Measurements from ENCODE around the gene SUMO3.

DNA sequence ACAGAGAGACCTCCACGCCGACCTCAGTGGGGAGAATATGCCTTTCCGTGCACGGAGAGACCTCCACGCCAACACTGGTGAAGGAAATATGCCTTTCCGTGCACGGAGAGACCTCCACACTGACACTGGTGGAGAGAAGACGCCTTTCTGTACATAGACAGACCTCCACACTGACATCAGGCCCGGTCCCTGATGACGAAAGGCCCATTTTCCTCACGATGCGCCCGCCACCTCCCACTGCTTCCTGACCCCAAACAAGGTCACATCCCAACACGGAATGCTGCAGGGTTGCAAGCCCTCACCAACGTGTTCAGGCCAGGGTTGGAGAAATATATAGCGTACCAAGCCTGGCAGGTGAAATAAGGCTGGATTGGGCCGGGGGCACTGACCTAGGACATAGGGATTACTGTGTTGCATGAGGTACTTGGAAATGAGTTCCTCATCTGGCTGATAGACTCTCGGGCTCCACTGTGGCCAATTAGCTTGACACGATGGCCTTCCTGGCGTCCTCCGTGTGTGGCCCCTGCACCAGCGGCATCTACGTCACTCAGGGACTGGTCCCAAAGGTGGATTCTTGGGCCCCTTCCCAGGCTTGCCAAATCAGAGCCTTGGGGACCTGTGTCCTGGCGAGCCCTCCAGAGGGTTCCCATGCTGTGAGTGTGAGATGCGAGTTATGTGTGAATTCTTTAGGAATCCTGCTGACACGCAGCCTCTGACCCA is 16.5 kb upstream of the SUMO3 start:
- TF ChIP-seq POLR2A (IDR thresholded peaks at IDR 0.05) (no peak), CTCF (IDR thresholded peaks at IDR 0.05) (no peak), POLR2AphosphoS5 (IDR thresholded peaks at IDR 0.05) (no peak)
